Endothelial cell of umbilical vein (primary cell): ENCODE results near the gene PDE7B. TPM values are rescaled to one million over a fixed set of nuclear protein-coding genes. Genes with fewer than 3 reads are reported as not detected.

Experiments used
- BruUV-seq: library from RNA; stranded (reverse); fragments of 400-500 nt; replicated peaks from 2 replicates; lab custom pipeline; 2021; lab: Mats Ljungman, UMichigan
- CTCF ChIA-PET: fragments of 300-600, 350-600 bp; sonication (Branson Sonifier 250); formaldehyde crosslinking; loops from one replicate; lab custom pipeline; 2021; ENCODE audit warnings: antibody characterized with exemption, inconsistent platforms; lab: Charles Lee
- POLR2A ChIA-PET: fragments of 300-600, 350-600 bp; sonication (Branson Sonifier 250); formaldehyde crosslinking; loops from one replicate; lab custom pipeline; 2021; ENCODE audit warnings: antibody characterized with exemption, inconsistent platforms; lab: Charles Lee
- DNase-seq: peaks from one replicate; pipeline ENCODE4 v3.0.0-alpha.2; 2011; ENCODE audit warnings: low read depth, low spot score
- FAIRE-seq: peaks from 2 replicates; lab custom pipeline; 2011; peaks lifted over from hg19 to GRCh38; lab: Jason Lieb, UNC
- H2AFZ ChIP-seq: 2 replicates; pipeline ENCODE4 v1.6.0; 2012; ENCODE audit warnings: low read depth, low read length, control low read depth, inconsistent platforms
- H3K27ac ChIP-seq: 2 replicates; pipeline ENCODE4 v1.5.1; 2011; ENCODE audit warnings: low read depth, mild to moderate bottlenecking, control low read depth, low read length, moderate library complexity; ENCODE audit not compliant: insufficient read depth
- H3K27me3 ChIP-seq, 2 experiments: 2 replicates each; pipeline versions ENCODE4 v1.6.0 to v1.6.1; 2011; ENCODE audit warnings: low read length in 2 of 2, mixed read lengths in 1 of 2; ENCODE audit not compliant: control insufficient read depth in 2 of 2, insufficient read depth in 2 of 2
- H3K36me3 ChIP-seq, 2 experiments: 2 replicates in 1 of 2; 3 replicates in 1 of 2; pipeline ENCODE4 v1.5.1; 2011; ENCODE audit warnings: low read length in 2 of 2, mild to moderate bottlenecking in 1 of 2, moderate library complexity in 1 of 2; ENCODE audit not compliant: control insufficient read depth in 2 of 2, insufficient read depth in 2 of 2; ENCODE audit errors: extremely low read depth in 1 of 2
- H3K4me1 ChIP-seq: 3 replicates; pipeline ENCODE4 v1.5.1; 2011; ENCODE audit warnings: mild to moderate bottlenecking, low read length; ENCODE audit not compliant: control insufficient read depth, insufficient read depth; ENCODE audit errors: extremely low read depth
- H3K4me2 ChIP-seq: 2 replicates; pipeline ENCODE4 v1.6.1; 2011; ENCODE audit warnings: low read length, control low read depth, mixed read lengths; ENCODE audit not compliant: insufficient read depth
- H3K4me3 ChIP-seq, 3 experiments: fragments of 200-600 bp in 1 of 3; sonication (generic), shearing (Covaris generic) in 1 of 3; replicated peaks in 1 of 3; 2 replicates each; pipeline ENCODE4 v1.5.1; 2011 to 2016; ENCODE audit warnings: control low read depth in 3 of 3, low read length in 3 of 3, mild to moderate bottlenecking in 2 of 3, inconsistent platforms in 1 of 3, low read depth in 1 of 3, moderate library complexity in 1 of 3; ENCODE audit not compliant: insufficient read depth in 1 of 3
- H3K79me2 ChIP-seq: 2 replicates; pipeline ENCODE4 v1.6.0; 2012; ENCODE audit warnings: low read length, inconsistent platforms; ENCODE audit not compliant: control insufficient read depth, insufficient read depth
- H3K9ac ChIP-seq: replicated peaks from 2 replicates; pipeline ENCODE3; 2011; ENCODE audit warnings: low read length, control low read depth; ENCODE audit not compliant: insufficient read depth; ENCODE audit errors: extremely low read depth
- H3K9me1 ChIP-seq: replicated peaks from 3 replicates; pipeline ENCODE4 v1.6.0; 2011; ENCODE audit warnings: mild to moderate bottlenecking, low read length; ENCODE audit not compliant: control insufficient read depth, insufficient read depth; ENCODE audit errors: extremely low read depth
- H3K9me3 ChIP-seq: replicated peaks from 2 replicates; pipeline ENCODE4 v1.5.1; 2012; ENCODE audit warnings: low read length, inconsistent platforms; ENCODE audit not compliant: control insufficient read depth, insufficient read depth
- H4K20me1 ChIP-seq: replicated peaks from 2 replicates; pipeline ENCODE3; 2011; ENCODE audit warnings: mild to moderate bottlenecking, low read length; ENCODE audit not compliant: control insufficient read depth, insufficient read depth; ENCODE audit errors: extremely low read depth
- EZH2 ChIP-seq: IDR thresholded peaks from 2 replicates; pipeline ENCODE4 v1.6.1; 2012; ENCODE audit warnings: borderline replicate concordance, low read depth, mild to moderate bottlenecking, moderate library complexity, low read length, inconsistent platforms; ENCODE audit not compliant: severe bottlenecking
- FOS ChIP-seq: IDR thresholded peaks from 2 replicates; pipeline ENCODE4 v1.6.1; 2011; ENCODE audit warnings: mild to moderate bottlenecking, low read length, moderate library complexity, borderline replicate concordance; ENCODE audit not compliant: insufficient read depth
- GATA2 ChIP-seq: IDR thresholded peaks from 2 replicates; pipeline ENCODE4 v1.7.0; 2011; ENCODE audit warnings: low read depth, mild to moderate bottlenecking, moderate library complexity, mixed read lengths, low read length; ENCODE audit not compliant: insufficient read length, insufficient read depth
- JUN ChIP-seq: IDR thresholded peaks from 2 replicates; pipeline ENCODE4 v1.6.1; 2011; ENCODE audit warnings: borderline replicate concordance, low read depth; ENCODE audit not compliant: insufficient read length, insufficient read depth
- MYC ChIP-seq: IDR thresholded peaks from one replicate; pipeline ENCODE4 v1.6.1; 2011; ENCODE audit warnings: mild to moderate bottlenecking, low read depth, low read length
- POLR2A ChIP-seq: IDR thresholded peaks from 2 replicates; pipeline ENCODE4 v1.6.1; 2012; ENCODE audit warnings: low read depth, mild to moderate bottlenecking, control low read depth, low read length
- POLR2AphosphoS5 ChIP-seq: IDR thresholded peaks from 2 replicates; pipeline ENCODE4 v1.6.1; 2012; ENCODE audit warnings: low read depth, mild to moderate bottlenecking, control low read depth, low read length, moderate library complexity; ENCODE audit not compliant: insufficient read depth
- dilution Hi-C: fragments of 300-500 bp; cut with MboI; formaldehyde crosslinking; loops from one replicate; pipeline ENCODE4 v1.15.0; 2019; ENCODE audit warnings: low sequenced_read_pairs; ENCODE audit not compliant: extremely low pct_ligation_motif_present
- intact Hi-C: fragments of 100-400 bp; cut with micrococcal nuclease; formaldehyde crosslinking; loops from one replicate; pipeline ENCODE4 v1.10.0; 2022
- polyA plus RNA-seq, 4 experiments: library from polyadenylated mRNA; depleted of rRNA in 3 of 4; stranded (reverse) in 3 of 4; unstranded in 1 of 4; fragments of >200 nt; gene quantifications; 2 replicates each; pipeline versions ENCODE4 v1.2.1 to v1.2.3, GENCODE V29; 2011 to 2012; ENCODE audit warnings: missing spikeins in 1 of 4
- total RNA-seq: library from RNA; stranded (reverse); gene quantifications from 2 replicates; pipeline ENCODE4 v1.2.3, GENCODE V29; 2021
- TF ChIP-seq, protein P1 (sequence below), 2 donors: IDR thresholded peaks; 1 replicate in 1 of 2; 2 replicates in 1 of 2; pipeline ENCODE4 v1.5.1; 2011; ENCODE audit warnings: low read length in 2 of 2, mild to moderate bottlenecking in 2 of 2, moderate library complexity in 2 of 2, control low read depth in 1 of 2, inconsistent platforms in 1 of 2, low read depth in 1 of 2; ENCODE audit not compliant: insufficient read depth in 1 of 2; ENCODE audit errors: extremely low read depth in 1 of 2
- TF ChIP-seq, protein P2 (sequence below): IDR thresholded peaks from 2 replicates; pipeline ENCODE4 v1.6.1; 2011; ENCODE audit not compliant: insufficient read depth, insufficient read length

PDE7B gene
- total and polyA plus RNA-seq, 2 donors (not counting 3 experiments of a cell fraction or from before 2014, with no cell fraction given): 20.6 to 25.1 TPM

DNA sequence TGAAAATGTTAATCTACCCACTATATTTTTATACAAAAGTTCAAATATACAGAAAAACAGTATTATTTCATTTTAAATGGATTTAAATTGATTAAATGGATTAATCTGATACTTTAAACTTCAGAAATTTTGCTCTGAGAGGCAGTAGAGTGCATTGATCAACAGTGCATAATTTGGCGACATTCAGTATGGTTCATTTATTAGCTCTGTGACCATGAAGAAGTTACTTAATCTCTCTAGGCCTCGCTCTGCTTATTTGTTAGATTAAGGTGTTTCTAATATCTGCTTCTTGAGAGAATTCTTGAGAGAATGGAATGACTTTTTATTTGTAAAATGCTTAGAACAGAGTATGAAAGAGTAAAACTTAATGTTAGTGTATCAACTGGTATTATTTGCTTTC lies 8.9 kb downstream of the PDE7B start:
- Histone ChIP-seq H3K4me2 (no peak overlapping the region), H3K4me1 (no peaks in the 10 kb centered on the region), H3K27me3 (no peaks in the 10 kb centered on the region), H3K79me2 (no peaks in the 10 kb centered on the region), H2AFZ (no peak overlapping the region), H3K27ac (no peak overlapping the region), H3K9me3 (no peaks in the 10 kb centered on the region), H4K20me1 (no peaks in the 10 kb centered on the region), H3K4me3 (no peak overlapping the region), H3K9me1 (no peaks in the 10 kb centered on the region), H3K36me3 (no peaks in the 10 kb centered on the region), H3K9ac (no peak overlapping the region)
- DNase-seq: no peak
- ChIA-PET CTCF (no interaction called here), POLR2A (no interaction called here)
- no peak for FAIRE-seq
- intact Hi-C loops: no loop called here
- BruUV-seq: no TSS peak
- TF ChIP-seq POLR2A (no peak), FOS (no peak), GATA2 (no peak), MYC (no peak), JUN (no peak), EZH2 (no peak), POLR2AphosphoS5 (no peak)
- TF ChIP-seq, protein P1, sequence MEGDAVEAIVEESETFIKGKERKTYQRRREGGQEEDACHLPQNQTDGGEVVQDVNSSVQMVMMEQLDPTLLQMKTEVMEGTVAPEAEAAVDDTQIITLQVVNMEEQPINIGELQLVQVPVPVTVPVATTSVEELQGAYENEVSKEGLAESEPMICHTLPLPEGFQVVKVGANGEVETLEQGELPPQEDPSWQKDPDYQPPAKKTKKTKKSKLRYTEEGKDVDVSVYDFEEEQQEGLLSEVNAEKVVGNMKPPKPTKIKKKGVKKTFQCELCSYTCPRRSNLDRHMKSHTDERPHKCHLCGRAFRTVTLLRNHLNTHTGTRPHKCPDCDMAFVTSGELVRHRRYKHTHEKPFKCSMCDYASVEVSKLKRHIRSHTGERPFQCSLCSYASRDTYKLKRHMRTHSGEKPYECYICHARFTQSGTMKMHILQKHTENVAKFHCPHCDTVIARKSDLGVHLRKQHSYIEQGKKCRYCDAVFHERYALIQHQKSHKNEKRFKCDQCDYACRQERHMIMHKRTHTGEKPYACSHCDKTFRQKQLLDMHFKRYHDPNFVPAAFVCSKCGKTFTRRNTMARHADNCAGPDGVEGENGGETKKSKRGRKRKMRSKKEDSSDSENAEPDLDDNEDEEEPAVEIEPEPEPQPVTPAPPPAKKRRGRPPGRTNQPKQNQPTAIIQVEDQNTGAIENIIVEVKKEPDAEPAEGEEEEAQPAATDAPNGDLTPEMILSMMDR (IDR thresholded peaks at IDR 0.05; ENCODE audit: extremely low read depth in 1 of 2, insufficient read depth in 1 of 2, low read depth in 1 of 2, low read length in 2 of 2): no peak
- TF ChIP-seq, protein P2, sequence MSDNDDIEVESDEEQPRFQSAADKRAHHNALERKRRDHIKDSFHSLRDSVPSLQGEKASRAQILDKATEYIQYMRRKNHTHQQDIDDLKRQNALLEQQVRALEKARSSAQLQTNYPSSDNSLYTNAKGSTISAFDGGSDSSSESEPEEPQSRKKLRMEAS: no peak
- dilution Hi-C loops: no loop called here
